HepG2 (cell line): ENCODE results near the gene ZFHX3. TPM values are rescaled to one million over a fixed set of nuclear protein-coding genes. Genes with fewer than 3 reads are reported as not detected.

Experiments used
- CEBPB ChIP-seq: IDR thresholded peaks from 2 replicates; pipeline ENCODE4 v1.6.1; 2011; ENCODE audit warnings: low read depth, low read length, improper control_type of control experiment, borderline replicate concordance
- E2F5 ChIP-seq: sonication (generic); formaldehyde crosslinking; conservative IDR thresholded peaks from 2 replicates; pipeline ENCODE4 v1.4.0; 2020; ENCODE audit warnings: missing genetic modification reagents
- ELF1 ChIP-seq: sonication (generic); formaldehyde crosslinking; IDR thresholded peaks from 2 replicates; pipeline ENCODE4 v1.4.0; 2020; ENCODE audit warnings: missing genetic modification reagents
- MED1 ChIP-seq: sonication (generic); formaldehyde crosslinking; IDR thresholded peaks from 2 replicates; pipeline ENCODE4 v1.4.0; 2020; ENCODE audit warnings: missing genetic modification reagents
- NFYC ChIP-seq: IDR thresholded peaks from 2 replicates; pipeline ENCODE4 v1.6.1; 2016; ENCODE audit warnings: missing genetic modification reagents, missing compliant biosample characterization
- POGK ChIP-seq: sonication (generic); formaldehyde crosslinking; conservative IDR thresholded peaks from 2 replicates; pipeline ENCODE4 v1.8.0; 2022; ENCODE audit warnings: mild to moderate bottlenecking, moderate library complexity, missing genetic modification reagents
- POLR2AphosphoS2 ChIP-seq: IDR thresholded peaks from 2 replicates; pipeline ENCODE4 v1.6.1; 2011; ENCODE audit warnings: low read depth, low read length, improper control_type of control experiment
- RBM22 ChIP-seq: fragments of 200-400 bp; formaldehyde crosslinking; optimal IDR thresholded peaks from 2 replicates; pipeline ENCODE3; 2017; ENCODE audit warnings: mild to moderate bottlenecking, low read length, moderate library complexity
- SMAD9 ChIP-seq: sonication (generic); formaldehyde crosslinking; IDR thresholded peaks from 2 replicates; pipeline ENCODE4 v1.5.1; 2020; ENCODE audit warnings: mild to moderate bottlenecking, missing genetic modification reagents
- SRSF4 ChIP-seq: fragments of 200-400 bp; formaldehyde crosslinking; IDR thresholded peaks from one replicate; pipeline ENCODE4 v1.6.1; 2018; ENCODE audit warnings: mild to moderate bottlenecking, low read depth, low read length, moderate library complexity; ENCODE audit not compliant: poor library complexity, severe bottlenecking
- ZC3H4 ChIP-seq: sonication (generic); formaldehyde crosslinking; IDR thresholded peaks from 2 replicates; pipeline ENCODE4 v1.4.0; 2020; ENCODE audit warnings: missing genetic modification reagents, borderline replicate concordance
- ZFP1 ChIP-seq: IDR thresholded peaks from 2 replicates; pipeline ENCODE4 v1.6.1; 2016
- ZNF205 ChIP-seq: IDR thresholded peaks from 2 replicates; pipeline ENCODE4 v1.6.1; 2018; ENCODE audit warnings: missing biosample characterization, missing genetic modification reagents
- ZNF326 ChIP-seq: sonication (generic); formaldehyde crosslinking; IDR thresholded peaks from 2 replicates; pipeline ENCODE4 v1.4.0; 2020; ENCODE audit warnings: missing genetic modification reagents, borderline replicate concordance
- ZNF546 ChIP-seq: sonication (generic); formaldehyde crosslinking; conservative IDR thresholded peaks from 2 replicates; pipeline ENCODE4 v1.8.1; 2023; ENCODE audit warnings: mild to moderate bottlenecking, missing genetic modification reagents
- ZNF598 ChIP-seq: sonication (generic); formaldehyde crosslinking; IDR thresholded peaks from 2 replicates; pipeline ENCODE4 v1.5.1; 2020; ENCODE audit warnings: mild to moderate bottlenecking, missing genetic modification reagents, borderline replicate concordance
- ZNF724P ChIP-seq: sonication (generic); formaldehyde crosslinking; IDR thresholded peaks from 2 replicates; pipeline ENCODE4 v1.8.0; 2022; ENCODE audit warnings: missing genetic modification reagents, borderline replicate concordance
- polyA plus RNA-seq, 8 experiments: library from polyadenylated mRNA; depleted of rRNA in 3 of 8; stranded (reverse) in 7 of 8; unstranded in 1 of 8; fragments of >200 nt; fragmentation: Illumina TruSeq in 4 of 8; extraction: Trizol in 4 of 8; gene quantifications; 2 replicates each; pipeline versions ENCODE4 v1.2.1 to v1.2.3, GENCODE V29; 2011 to 2016; ENCODE audit warnings: low read depth in 4 of 8, missing spikeins in 1 of 8, mixed read lengths in 1 of 8; ENCODE audit not compliant: insufficient read depth in 1 of 8
- total RNA-seq, 5 experiments: library from RNA; depleted of rRNA; stranded (reverse); fragments of >200 nt; fragmentation: Illumina TruSeq; extraction: Trizol; gene quantifications; 2 replicates each; pipeline ENCODE4 v1.2.3, GENCODE V29; 2016; ENCODE audit warnings: low read depth in 1 of 5
- TF ChIP-seq, protein P1 (sequence below): sonication (generic); formaldehyde crosslinking; IDR thresholded peaks from 2 replicates; pipeline ENCODE4 v1.4.0; 2020; ENCODE audit warnings: mild to moderate bottlenecking, missing genetic modification reagents, borderline replicate concordance
- TF ChIP-seq, protein P2 (sequence below): sonication (generic); formaldehyde crosslinking; IDR thresholded peaks from 2 replicates; pipeline ENCODE4 v1.4.0; 2020; ENCODE audit warnings: missing genetic modification reagents
- TF ChIP-seq, protein P3 (sequence below), 2 experiments: sonication (generic) in 1 of 2; formaldehyde crosslinking in 1 of 2; IDR thresholded peaks; 2 replicates each; pipeline versions ENCODE4 v1.5.1 to v1.6.1; 2011 to 2020; ENCODE audit warnings: borderline replicate concordance in 1 of 2, low read depth in 1 of 2, low read length in 1 of 2, mild to moderate bottlenecking in 1 of 2, missing genetic modification reagents in 1 of 2, moderate library complexity in 1 of 2

Gene ZFHX3
- total and polyA plus RNA-seq, 2 of the 13 experiments (the other 11 are each of a cell fraction or from before 2014, with no cell fraction given) = 5.0 to 6.0 TPM

- TF ChIP-seq, protein P1, sequence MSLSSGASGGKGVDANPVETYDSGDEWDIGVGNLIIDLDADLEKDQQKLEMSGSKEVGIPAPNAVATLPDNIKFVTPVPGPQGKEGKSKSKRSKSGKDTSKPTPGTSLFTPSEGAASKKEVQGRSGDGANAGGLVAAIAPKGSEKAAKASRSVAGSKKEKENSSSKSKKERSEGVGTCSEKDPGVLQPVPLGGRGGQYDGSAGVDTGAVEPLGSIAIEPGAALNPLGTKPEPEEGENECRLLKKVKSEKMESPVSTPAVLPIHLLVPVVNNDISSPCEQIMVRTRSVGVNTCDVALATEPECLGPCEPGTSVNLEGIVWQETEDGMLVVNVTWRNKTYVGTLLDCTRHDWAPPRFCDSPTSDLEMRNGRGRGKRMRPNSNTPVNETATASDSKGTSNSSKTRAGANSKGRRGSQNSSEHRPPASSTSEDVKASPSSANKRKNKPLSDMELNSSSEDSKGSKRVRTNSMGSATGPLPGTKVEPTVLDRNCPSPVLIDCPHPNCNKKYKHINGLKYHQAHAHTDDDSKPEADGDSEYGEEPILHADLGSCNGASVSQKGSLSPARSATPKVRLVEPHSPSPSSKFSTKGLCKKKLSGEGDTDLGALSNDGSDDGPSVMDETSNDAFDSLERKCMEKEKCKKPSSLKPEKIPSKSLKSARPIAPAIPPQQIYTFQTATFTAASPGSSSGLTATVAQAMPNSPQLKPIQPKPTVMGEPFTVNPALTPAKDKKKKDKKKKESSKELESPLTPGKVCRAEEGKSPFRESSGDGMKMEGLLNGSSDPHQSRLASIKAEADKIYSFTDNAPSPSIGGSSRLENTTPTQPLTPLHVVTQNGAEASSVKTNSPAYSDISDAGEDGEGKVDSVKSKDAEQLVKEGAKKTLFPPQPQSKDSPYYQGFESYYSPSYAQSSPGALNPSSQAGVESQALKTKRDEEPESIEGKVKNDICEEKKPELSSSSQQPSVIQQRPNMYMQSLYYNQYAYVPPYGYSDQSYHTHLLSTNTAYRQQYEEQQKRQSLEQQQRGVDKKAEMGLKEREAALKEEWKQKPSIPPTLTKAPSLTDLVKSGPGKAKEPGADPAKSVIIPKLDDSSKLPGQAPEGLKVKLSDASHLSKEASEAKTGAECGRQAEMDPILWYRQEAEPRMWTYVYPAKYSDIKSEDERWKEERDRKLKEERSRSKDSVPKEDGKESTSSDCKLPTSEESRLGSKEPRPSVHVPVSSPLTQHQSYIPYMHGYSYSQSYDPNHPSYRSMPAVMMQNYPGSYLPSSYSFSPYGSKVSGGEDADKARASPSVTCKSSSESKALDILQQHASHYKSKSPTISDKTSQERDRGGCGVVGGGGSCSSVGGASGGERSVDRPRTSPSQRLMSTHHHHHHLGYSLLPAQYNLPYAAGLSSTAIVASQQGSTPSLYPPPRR (CRISPR knock-in tag) = no peak
- no peak for TF ChIP-seq ZFP1 (CRISPR knock-in tag)
- TF ChIP-seq, protein P2, sequence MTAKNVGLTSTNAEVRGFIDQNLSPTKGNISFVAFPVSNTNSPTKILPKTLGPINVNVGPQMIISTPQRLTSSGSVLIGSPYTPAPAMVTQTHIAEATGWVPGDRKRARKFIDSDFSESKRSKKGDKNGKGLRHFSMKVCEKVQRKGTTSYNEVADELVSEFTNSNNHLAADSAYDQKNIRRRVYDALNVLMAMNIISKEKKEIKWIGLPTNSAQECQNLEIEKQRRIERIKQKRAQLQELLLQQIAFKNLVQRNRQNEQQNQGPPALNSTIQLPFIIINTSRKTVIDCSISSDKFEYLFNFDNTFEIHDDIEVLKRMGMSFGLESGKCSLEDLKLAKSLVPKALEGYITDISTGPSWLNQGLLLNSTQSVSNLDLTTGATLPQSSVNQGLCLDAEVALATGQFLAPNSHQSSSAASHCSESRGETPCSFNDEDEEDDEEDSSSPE (CRISPR knock-in tag) = no peak
- TF ChIP-seq ZNF546 = no peak
- no peak for TF ChIP-seq E2F5 (CRISPR knock-in tag)
- no peak for TF ChIP-seq ZNF205
- TF ChIP-seq, protein P3, sequence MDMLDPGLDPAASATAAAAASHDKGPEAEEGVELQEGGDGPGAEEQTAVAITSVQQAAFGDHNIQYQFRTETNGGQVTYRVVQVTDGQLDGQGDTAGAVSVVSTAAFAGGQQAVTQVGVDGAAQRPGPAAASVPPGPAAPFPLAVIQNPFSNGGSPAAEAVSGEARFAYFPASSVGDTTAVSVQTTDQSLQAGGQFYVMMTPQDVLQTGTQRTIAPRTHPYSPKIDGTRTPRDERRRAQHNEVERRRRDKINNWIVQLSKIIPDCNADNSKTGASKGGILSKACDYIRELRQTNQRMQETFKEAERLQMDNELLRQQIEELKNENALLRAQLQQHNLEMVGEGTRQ (IDR thresholded peaks at IDR 0.05; ENCODE audit: low read depth, low read length) = no peak
- TF ChIP-seq, protein P3 (CRISPR knock-in tag; IDR thresholded peaks at IDR 0.05; ENCODE audit: borderline replicate concordance) = no peak
- no peak for TF ChIP-seq ZNF598 (CRISPR knock-in tag)
- TF ChIP-seq RBM22 = no peak
- TF ChIP-seq ZNF724P (CRISPR knock-in tag) = no peak
- no peak for TF ChIP-seq ZNF326 (CRISPR knock-in tag)
- TF ChIP-seq CEBPB = no peak
- TF ChIP-seq NFYC (CRISPR knock-in tag) = no peak
- TF ChIP-seq POGK (CRISPR knock-in tag) = no peak
- no peak for TF ChIP-seq ZC3H4 (CRISPR knock-in tag)
- no peak for TF ChIP-seq POLR2AphosphoS2
- no peak for TF ChIP-seq SMAD9 (CRISPR knock-in tag)
- peak; percentile 30; the same call in 1 of the 2 replicates for TF ChIP-seq ELF1 (CRISPR knock-in tag)
- TF ChIP-seq MED1 (CRISPR knock-in tag) = peak; percentile 25; the same call in 1 of the 2 replicates
- no peak for TF ChIP-seq SRSF4
Observed at GRCh38 chr16:72879846-72880245, 168.1 kb downstream of the ZFHX3 start (continued).
